HepG2 (cell line): Measurements from ENCODE around the gene GRPEL2. TPM values are rescaled to one million over a fixed set of nuclear protein-coding genes. Genes with fewer than 3 reads are reported as not detected.

ENCODE experiments used
- AGO2 ChIP-seq: fragments of 200-400 bp; formaldehyde crosslinking; optimal IDR thresholded peaks from 2 replicates; pipeline ENCODE3; 2017; ENCODE audit warnings: mild to moderate bottlenecking, low read depth, low read length, moderate library complexity
- BORCS8-MEF2B ChIP-seq: sonication (generic); formaldehyde crosslinking; IDR thresholded peaks from 2 replicates; pipeline ENCODE4 v1.8.0; 2022; ENCODE audit warnings: mild to moderate bottlenecking, missing genetic modification reagents
- HDAC2 ChIP-seq: sonication (generic); formaldehyde crosslinking; IDR thresholded peaks from 2 replicates; pipeline ENCODE4 v1.4.0; 2020; ENCODE audit warnings: missing genetic modification reagents
- KLF9 ChIP-seq: IDR thresholded peaks from 2 replicates; pipeline ENCODE4 v1.6.1; 2016; ENCODE audit warnings: low read depth
- NFYC ChIP-seq: IDR thresholded peaks from 2 replicates; pipeline ENCODE4 v1.6.1; 2016; ENCODE audit warnings: missing genetic modification reagents, missing compliant biosample characterization
- PHF21A ChIP-seq: sonication (generic); formaldehyde crosslinking; IDR thresholded peaks from 2 replicates; pipeline ENCODE4 v1.5.0; 2020; ENCODE audit warnings: mild to moderate bottlenecking, missing genetic modification reagents
- POLR2G ChIP-seq: fragments of 200-400 bp; formaldehyde crosslinking; IDR thresholded peaks from 2 replicates; pipeline ENCODE4 v1.6.1; 2018; ENCODE audit warnings: mild to moderate bottlenecking, low read depth, low read length, moderate library complexity
- SCMH1 ChIP-seq: sonication (generic); formaldehyde crosslinking; IDR thresholded peaks from 2 replicates; pipeline ENCODE4 v1.9.0; 2021; ENCODE audit warnings: missing genetic modification reagents, mild to moderate bottlenecking, borderline replicate concordance
- XRCC5 ChIP-seq: fragments of 200-400 bp; formaldehyde crosslinking; optimal IDR thresholded peaks from 2 replicates; pipeline ENCODE3; 2017; ENCODE audit warnings: mild to moderate bottlenecking, low read length
- YEATS2 ChIP-seq: sonication (generic); formaldehyde crosslinking; IDR thresholded peaks from 2 replicates; pipeline ENCODE4 v1.4.0; 2020; ENCODE audit warnings: missing genetic modification reagents, borderline replicate concordance
- ZNF205 ChIP-seq: IDR thresholded peaks from 2 replicates; pipeline ENCODE4 v1.6.1; 2018; ENCODE audit warnings: missing biosample characterization, missing genetic modification reagents
- ZNF766 ChIP-seq: sonication (generic); formaldehyde crosslinking; IDR thresholded peaks from 2 replicates; pipeline ENCODE4 v1.5.0; 2020; ENCODE audit warnings: missing genetic modification reagents, borderline replicate concordance
- ZNF83 ChIP-seq: sonication (generic); formaldehyde crosslinking; IDR thresholded peaks from 2 replicates; pipeline ENCODE4 v1.4.0; 2020; ENCODE audit warnings: missing genetic modification reagents, mild to moderate bottlenecking, borderline replicate concordance
- polyA plus RNA-seq, 8 experiments: library from polyadenylated mRNA; depleted of rRNA in 3 of 8; stranded (reverse) in 7 of 8; unstranded in 1 of 8; fragments of >200 nt; fragmentation: Illumina TruSeq in 4 of 8; extraction: Trizol in 4 of 8; gene quantifications; 2 replicates each; pipeline versions ENCODE4 v1.2.1 to v1.2.3, GENCODE V29; 2011 to 2016; ENCODE audit warnings: low read depth in 4 of 8, missing spikeins in 1 of 8, mixed read lengths in 1 of 8; ENCODE audit not compliant: insufficient read depth in 1 of 8
- total RNA-seq, 5 experiments: library from RNA; depleted of rRNA; stranded (reverse); fragments of >200 nt; fragmentation: Illumina TruSeq; extraction: Trizol; gene quantifications; 2 replicates each; pipeline ENCODE4 v1.2.3, GENCODE V29; 2016; ENCODE audit warnings: low read depth in 1 of 5
- TF ChIP-seq, protein P1 (sequence below): sonication (generic); formaldehyde crosslinking; IDR thresholded peaks from 2 replicates; pipeline ENCODE4 v1.4.0; 2020; ENCODE audit warnings: missing genetic modification reagents, mild to moderate bottlenecking, borderline replicate concordance
- TF ChIP-seq, protein P2 (sequence below): sonication (generic); formaldehyde crosslinking; IDR thresholded peaks from 2 replicates; pipeline ENCODE4 v1.5.0; 2020; ENCODE audit warnings: missing genetic modification reagents
- TF ChIP-seq, protein P3 (sequence below): IDR thresholded peaks from 2 replicates; pipeline ENCODE4 v1.6.1; 2012; ENCODE audit warnings: inconsistent platforms

GRPEL2 gene
- total and polyA plus RNA-seq, 2 of the 13 experiments (the other 11 are each of a cell fraction or from before 2014, with no cell fraction given), result 13.1 to 16.6 TPM

DNA sequence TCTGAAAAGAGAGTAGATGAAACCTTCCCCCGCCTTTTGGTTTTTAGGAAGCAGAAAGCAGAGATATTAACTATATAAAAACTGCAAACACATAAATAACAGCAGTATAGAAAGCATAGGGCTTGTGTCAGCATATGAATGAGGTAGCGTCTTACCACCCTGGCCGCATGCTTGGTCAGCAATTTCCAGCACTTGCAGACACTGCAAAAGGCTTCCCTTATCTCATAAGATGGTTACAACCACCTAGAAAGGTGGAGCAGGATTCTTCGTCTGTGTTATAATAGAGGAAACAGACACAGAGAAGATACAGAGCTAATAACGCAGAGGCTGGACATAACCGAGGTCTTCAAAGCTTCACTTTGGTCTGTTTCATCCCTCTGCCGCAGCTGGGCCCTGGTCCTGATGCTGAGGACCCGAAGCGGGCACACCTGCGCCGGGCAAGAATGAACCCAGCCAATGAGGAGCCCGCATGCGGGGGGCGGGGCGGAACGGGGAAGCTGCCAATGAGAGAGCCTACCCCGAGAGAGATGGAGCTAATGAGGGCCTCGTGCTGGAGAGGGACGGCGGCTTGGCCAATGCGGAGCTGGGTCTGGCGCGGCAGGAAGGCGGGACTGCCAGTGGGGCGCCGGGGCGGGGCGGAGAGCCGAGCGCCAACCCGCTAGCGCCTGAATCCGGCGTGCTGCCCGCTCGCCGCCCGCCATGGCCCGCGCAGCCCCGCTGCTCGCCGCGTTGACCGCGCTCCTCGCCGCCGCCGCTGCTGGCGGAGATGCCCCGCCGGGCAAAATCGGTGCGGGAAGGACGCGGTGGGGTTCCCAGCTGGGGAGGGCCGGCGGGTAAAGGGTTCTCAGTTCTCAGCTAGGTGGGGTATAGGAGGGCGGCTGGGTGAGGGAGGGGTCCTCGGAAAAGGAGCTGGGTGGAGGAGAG, 12.3 kb downstream of the GRPEL2 start, which contains the start of gene PCYOX1L (continued):
- no peak for TF ChIP-seq ZNF83 (CRISPR knock-in tag)
- TF ChIP-seq PHF21A, result peak; percentile 64
- 0 out of 2 replicates have a peak, but pooled peaks have one; percentile 63 for TF ChIP-seq ZNF766 (CRISPR knock-in tag)
- peak; percentile 28 for TF ChIP-seq XRCC5
- no peak for TF ChIP-seq SCMH1 (CRISPR knock-in tag)
- TF ChIP-seq AGO2, result peak; percentile 34
- TF ChIP-seq, protein P1, sequence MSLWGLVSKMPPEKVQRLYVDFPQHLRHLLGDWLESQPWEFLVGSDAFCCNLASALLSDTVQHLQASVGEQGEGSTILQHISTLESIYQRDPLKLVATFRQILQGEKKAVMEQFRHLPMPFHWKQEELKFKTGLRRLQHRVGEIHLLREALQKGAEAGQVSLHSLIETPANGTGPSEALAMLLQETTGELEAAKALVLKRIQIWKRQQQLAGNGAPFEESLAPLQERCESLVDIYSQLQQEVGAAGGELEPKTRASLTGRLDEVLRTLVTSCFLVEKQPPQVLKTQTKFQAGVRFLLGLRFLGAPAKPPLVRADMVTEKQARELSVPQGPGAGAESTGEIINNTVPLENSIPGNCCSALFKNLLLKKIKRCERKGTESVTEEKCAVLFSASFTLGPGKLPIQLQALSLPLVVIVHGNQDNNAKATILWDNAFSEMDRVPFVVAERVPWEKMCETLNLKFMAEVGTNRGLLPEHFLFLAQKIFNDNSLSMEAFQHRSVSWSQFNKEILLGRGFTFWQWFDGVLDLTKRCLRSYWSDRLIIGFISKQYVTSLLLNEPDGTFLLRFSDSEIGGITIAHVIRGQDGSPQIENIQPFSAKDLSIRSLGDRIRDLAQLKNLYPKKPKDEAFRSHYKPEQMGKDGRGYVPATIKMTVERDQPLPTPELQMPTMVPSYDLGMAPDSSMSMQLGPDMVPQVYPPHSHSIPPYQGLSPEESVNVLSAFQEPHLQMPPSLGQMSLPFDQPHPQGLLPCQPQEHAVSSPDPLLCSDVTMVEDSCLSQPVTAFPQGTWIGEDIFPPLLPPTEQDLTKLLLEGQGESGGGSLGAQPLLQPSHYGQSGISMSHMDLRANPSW, result no peak
- peak; percentile 62 for TF ChIP-seq POLR2G
- TF ChIP-seq ZNF205 (CRISPR knock-in tag), result no peak
- TF ChIP-seq NFYC (CRISPR knock-in tag), result peak; percentile 96
- TF ChIP-seq HDAC2, result peak; percentile 24; the same call in 1 of the 2 replicates
- TF ChIP-seq YEATS2, result no peak
- 0 out of 2 replicates have a peak, but pooled peaks have one; percentile 40 for TF ChIP-seq BORCS8-MEF2B (CRISPR knock-in tag)
- TF ChIP-seq, protein P2, sequence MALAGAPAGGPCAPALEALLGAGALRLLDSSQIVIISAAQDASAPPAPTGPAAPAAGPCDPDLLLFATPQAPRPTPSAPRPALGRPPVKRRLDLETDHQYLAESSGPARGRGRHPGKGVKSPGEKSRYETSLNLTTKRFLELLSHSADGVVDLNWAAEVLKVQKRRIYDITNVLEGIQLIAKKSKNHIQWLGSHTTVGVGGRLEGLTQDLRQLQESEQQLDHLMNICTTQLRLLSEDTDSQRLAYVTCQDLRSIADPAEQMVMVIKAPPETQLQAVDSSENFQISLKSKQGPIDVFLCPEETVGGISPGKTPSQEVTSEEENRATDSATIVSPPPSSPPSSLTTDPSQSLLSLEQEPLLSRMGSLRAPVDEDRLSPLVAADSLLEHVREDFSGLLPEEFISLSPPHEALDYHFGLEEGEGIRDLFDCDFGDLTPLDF (CRISPR knock-in tag), result 0 out of 2 replicates have a peak, but pooled peaks have one; percentile 28
- TF ChIP-seq, protein P3, sequence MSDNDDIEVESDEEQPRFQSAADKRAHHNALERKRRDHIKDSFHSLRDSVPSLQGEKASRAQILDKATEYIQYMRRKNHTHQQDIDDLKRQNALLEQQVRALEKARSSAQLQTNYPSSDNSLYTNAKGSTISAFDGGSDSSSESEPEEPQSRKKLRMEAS, result peak; percentile 89
- no peak for TF ChIP-seq KLF9 (CRISPR knock-in tag)
